Measurements from ENCODE around the gene BACE2.

Gene BACE2

DNA sequence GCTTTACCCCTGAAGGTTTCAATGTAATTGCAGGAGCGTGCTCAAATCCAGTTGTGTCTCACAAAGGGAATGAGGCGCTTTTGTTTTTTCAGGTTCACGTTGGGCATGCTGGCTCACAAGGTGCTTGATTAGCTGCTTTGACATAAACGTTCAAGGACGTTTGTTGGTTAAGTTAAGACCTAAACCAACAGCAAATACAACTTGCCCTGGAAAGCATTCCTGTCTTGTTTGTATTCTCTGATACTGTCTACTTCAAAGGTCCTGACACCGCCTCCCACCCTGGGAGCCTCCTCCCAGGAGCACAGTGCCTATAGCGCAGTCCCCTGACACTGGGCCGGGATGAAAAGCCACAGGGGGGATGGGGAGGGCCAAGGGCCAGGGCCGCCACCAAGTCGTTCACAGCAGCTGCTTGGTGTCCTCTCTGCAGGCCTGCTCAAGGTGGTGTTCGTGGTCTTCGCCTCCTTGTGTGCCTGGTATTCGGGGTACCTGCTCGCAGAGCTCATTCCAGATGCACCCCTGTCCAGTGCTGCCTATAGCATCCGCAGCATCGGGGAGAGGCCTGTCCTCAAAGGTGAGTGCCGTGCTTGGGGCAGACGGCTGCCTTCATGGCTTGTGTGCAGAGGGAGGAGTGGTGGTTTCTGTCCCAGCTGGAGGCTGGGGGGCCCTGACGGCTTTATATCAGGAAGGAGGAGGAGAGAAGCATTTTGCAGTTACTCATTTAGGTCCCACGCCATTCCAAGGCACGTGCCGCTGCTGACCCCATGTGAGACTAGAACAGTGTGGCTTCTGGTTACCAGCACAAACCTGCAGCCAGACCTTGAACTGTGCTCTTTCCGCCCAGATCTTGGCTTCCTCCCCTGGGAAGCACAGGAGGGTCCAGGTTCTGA is 154.8 kb downstream of the BACE2 start:
- no peak for DNase-seq (ENCODE audit: extremely low read depth, low read depth)
- TF ChIP-seq, protein P1, sequence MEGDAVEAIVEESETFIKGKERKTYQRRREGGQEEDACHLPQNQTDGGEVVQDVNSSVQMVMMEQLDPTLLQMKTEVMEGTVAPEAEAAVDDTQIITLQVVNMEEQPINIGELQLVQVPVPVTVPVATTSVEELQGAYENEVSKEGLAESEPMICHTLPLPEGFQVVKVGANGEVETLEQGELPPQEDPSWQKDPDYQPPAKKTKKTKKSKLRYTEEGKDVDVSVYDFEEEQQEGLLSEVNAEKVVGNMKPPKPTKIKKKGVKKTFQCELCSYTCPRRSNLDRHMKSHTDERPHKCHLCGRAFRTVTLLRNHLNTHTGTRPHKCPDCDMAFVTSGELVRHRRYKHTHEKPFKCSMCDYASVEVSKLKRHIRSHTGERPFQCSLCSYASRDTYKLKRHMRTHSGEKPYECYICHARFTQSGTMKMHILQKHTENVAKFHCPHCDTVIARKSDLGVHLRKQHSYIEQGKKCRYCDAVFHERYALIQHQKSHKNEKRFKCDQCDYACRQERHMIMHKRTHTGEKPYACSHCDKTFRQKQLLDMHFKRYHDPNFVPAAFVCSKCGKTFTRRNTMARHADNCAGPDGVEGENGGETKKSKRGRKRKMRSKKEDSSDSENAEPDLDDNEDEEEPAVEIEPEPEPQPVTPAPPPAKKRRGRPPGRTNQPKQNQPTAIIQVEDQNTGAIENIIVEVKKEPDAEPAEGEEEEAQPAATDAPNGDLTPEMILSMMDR (IDR thresholded peaks at IDR 0.05; ENCODE audit: low read depth, low read length): no peak

DNA sequence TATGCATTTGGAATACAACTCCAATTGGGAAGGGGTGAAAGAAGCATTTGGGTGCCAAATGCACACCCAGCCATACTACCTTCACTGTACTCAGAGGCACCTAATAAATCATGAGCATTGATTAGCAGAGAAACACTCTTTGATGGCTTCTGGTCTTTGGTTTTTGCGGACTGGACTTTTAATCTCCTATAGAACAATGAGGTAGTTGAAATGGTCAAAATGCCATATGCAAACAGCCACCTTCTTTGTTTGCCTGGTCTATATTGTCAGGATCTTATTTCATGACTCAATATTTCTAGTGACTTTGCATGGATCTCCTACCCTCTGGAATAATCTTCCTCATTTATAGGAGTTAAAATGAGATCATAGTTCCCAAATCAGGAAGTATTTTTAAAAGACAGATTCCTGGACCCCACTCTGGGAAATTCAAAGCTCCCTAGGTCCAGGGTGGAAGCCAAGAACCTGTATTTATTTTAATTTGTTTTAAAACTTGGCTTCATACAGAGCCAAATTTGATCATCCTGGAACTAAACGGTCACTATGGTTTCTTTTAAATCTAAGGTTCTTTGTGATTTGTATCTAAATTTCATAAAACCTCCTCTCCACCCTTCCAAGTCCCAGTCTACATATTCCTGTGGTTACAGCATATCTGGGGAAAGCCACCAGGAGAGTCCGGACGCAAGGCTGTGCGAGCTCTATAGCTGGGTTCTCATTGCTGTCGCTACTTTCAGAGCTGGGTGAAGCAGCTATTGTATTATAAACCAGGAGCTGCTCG is 157.4 kb downstream of the BACE2 start:
- no peak for DNase-seq (ENCODE audit: extremely low read depth, low read depth)
- TF ChIP-seq, protein P1 (IDR thresholded peaks at IDR 0.05; ENCODE audit: low read depth, low read length): no peak

DNA sequence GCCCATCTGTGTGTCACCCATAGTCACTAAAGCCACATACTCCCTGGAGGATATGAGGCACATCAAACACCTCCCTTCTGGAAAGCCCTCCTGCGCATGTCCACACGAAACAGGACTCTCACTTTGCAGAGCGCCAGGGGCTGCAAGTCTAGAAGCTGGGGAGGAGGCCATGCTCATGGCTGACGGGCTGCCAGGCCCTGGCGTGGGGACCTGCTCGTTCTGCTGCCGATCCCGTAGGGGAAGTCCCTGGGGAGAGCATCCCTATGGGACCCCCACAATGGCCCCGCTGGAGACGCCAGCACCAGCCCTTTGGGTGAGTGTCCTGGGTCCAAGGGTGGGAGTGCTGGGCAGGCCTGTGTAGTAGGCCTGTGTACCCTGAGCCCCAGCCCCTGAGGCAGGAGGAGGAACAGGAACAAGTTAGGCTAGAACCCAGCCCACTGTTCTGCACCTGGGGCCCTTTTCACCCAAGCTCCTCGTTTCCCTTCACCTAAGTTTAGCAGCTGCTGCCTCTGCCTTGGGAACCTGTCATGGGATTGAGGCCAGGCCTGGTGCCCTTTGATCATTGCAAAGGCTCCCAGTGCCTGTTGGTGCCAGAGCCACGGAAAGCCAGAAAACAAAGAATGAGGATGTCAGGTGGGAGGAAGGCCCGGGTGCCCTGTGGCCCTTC is 158.6 kb downstream of the BACE2 start:
- TF ChIP-seq, protein P1 (IDR thresholded peaks at IDR 0.05; ENCODE audit: low read depth, low read length): no peak
- no peak for DNase-seq (ENCODE audit: extremely low read depth, low read depth)

DNA sequence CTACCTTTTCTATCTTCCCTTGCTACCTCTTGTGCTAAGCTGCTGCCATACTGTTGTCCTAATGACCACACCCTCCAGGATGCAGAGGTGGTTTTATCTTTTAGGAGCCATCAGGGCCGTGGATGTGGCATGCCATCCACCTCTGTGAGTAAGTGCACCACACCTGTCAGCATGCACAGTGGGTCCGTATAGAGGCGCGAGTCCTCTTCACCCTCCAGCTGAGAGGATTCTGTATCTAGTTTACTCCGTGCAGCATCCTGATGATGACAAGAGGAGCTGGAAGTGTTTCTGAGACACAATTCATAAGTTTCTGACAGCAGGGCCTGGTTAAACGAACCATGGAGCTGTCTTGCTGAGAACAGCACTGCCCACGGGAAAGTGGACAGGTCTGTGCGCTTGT is 159.8 kb downstream of the BACE2 start:
- no peak for DNase-seq (ENCODE audit: extremely low read depth, low read depth)
- TF ChIP-seq, protein P1 (IDR thresholded peaks at IDR 0.05; ENCODE audit: low read depth, low read length): no peak

DNA sequence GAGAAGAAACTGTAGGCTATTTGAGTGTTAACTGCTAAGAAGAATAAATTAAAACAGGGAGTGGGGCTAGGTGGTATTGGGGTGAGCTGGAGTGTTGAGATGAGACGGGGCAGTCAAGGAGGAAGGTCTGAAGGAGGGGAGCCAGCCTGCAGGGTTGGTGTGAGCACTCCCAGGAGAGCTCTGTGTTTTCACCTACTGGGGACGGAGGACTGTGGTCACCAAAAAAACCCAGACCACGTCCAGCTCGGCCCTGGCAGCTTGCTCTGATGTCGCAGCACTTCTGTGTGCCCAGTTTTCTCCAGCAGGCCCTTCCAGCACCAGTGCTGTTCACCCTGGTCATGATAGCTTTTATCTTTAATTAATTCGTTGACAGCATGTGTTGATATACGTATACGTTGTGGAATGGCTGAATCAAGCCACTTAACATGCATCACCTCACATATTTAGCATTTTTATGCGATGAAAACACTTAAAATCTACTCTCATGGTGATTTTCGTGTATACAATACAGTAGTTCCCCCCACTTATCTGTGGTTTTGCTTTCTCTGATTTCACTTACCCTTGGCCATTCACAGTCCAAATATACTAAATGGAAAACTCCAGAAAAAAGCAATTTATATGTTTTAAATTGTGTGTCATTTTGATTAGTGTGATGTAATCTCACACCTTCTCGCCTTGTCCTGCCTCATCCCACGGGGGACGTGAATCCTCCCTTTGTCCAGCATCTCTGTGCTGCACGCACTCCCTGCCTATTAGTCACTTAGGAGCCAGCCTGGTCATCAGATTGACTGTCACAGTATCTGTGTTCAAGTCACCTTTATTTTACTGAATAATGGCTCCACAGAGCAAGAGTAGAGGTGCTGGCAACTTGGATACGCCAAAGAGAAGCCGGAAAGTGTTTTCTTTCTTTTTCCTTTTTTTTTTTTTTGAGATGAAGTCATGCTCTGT is 161.0 kb downstream of the BACE2 start:
- DNase-seq (ENCODE audit: extremely low read depth, low read depth): no peak
- TF ChIP-seq, protein P1 (IDR thresholded peaks at IDR 0.05; ENCODE audit: low read depth, low read length): no peak

Measured in AG09319 (cell line).